Fibroblast of mammary gland (primary cell): ENCODE results near the gene ARHGEF6.

Experiments
- DNase-seq: peaks from one replicate; pipeline ENCODE4 v3.0.0-alpha.2; 2010; ENCODE audit warnings: low read depth
- H3K4me3 ChIP-seq: 2 replicates; pipeline ENCODE4 v1.5.1; 2011; ENCODE audit warnings: low read depth, mild to moderate bottlenecking, low read length, moderate library complexity; ENCODE audit not compliant: control insufficient read depth
- TF ChIP-seq, protein P1 (sequence below): conservative IDR thresholded peaks from 2 replicates; pipeline ENCODE4 v1.5.1; 2011; ENCODE audit warnings: low read depth, low read length, inconsistent platforms; ENCODE audit not compliant: control insufficient read depth, insufficient read depth

Gene ARHGEF6

DNA sequence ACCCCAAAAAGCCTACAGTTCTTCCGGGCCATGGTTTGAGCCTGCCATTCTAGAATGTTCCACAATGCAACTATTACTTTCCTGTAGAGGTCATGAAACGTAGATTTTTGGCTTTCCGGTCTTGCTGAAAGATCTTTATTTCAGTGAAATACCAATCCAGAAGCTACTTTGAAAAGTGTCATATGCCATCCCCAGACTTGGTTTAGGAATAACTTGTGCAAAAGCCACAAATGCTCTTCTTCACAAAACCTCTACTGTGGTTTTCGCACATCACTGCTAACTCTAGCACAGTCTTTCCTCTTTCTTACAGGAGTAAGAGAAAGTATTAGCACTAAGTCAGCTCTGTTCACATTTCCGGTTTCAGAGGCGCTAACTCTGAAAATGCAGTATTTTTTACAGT lies 145.5 kb downstream of the ARHGEF6 start:
- no peak for DNase-seq
- H3K4me3 ChIP-seq = no peak overlapping the region
- TF ChIP-seq, protein P1, sequence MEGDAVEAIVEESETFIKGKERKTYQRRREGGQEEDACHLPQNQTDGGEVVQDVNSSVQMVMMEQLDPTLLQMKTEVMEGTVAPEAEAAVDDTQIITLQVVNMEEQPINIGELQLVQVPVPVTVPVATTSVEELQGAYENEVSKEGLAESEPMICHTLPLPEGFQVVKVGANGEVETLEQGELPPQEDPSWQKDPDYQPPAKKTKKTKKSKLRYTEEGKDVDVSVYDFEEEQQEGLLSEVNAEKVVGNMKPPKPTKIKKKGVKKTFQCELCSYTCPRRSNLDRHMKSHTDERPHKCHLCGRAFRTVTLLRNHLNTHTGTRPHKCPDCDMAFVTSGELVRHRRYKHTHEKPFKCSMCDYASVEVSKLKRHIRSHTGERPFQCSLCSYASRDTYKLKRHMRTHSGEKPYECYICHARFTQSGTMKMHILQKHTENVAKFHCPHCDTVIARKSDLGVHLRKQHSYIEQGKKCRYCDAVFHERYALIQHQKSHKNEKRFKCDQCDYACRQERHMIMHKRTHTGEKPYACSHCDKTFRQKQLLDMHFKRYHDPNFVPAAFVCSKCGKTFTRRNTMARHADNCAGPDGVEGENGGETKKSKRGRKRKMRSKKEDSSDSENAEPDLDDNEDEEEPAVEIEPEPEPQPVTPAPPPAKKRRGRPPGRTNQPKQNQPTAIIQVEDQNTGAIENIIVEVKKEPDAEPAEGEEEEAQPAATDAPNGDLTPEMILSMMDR = no peak

DNA sequence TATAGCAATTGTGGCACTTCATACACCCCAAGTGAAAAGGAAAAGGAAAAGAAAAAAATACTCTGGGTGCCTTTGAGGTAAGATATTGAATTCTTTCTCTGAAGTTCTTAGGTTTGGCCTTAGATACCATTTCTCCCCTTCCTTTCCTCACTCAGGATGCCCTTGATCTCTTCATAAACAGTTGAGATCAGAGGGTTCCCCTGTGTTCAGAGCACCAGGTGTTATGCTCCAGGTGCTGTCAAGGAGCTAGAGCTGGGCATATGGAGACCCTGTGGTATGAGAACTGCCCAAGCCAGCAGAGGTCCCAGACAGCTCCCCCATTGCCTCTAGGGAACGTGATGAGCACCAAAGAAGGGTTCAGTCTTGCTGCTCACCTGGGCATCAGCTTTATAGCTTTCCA lies 149.9 kb downstream of the ARHGEF6 start:
- DNase-seq = no peak
- TF ChIP-seq, protein P1 = no peak
- no peak overlapping the region for H3K4me3 ChIP-seq

DNA sequence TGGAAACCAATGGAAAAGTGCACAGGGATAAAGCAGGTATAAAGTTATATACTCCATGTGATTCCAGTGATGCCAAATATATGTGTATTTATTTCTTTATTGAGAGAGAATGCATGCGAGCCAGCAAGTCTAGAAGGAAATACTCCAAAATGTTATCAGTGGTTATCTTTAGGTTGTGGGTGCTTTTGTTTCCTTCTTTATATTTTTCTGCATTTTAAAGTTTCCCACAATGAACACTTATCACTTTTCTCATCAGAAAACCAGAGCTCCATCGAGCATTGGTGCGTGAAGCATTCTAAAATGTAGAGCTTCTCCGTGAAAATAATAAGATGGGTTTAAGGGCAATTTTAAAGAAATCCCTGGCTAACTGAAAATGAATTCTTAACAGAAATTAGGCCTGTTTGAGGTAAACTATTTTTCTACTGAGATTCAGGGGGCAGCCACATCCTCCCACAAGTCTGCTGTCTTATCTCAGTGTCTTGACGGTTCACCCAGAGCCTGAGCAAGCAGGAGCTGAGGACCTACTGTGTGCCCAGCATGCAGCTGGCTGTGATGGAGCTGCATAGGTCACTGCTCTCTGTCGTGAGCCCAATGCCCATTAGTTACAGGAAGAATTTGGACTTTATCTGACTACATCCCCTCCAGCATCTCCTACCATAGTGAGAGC lies 151.5 kb downstream of the ARHGEF6 start:
- H3K4me3 ChIP-seq = no peak overlapping the region
- TF ChIP-seq, protein P1 = no peak
- DNase-seq = no peak

DNA sequence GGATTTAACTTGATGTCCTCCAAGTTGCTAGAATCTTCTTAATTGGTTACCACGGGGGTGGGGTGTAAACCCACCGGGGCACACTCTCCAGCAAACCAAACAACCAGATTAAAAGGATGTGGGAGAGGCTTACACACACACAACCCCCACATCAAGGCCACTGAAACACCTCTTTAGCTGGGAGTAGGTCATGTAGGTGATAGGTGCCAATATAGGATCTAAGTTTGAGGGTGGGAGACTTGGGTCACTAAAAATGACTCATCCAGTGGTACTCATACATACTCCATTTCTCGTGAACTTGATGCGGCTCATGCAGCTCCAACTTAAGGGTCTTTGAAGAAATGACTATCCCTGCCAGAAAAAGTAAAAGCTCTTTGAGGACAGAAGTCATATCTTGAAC lies 153.3 kb downstream of the ARHGEF6 start:
- DNase-seq = no peak
- TF ChIP-seq, protein P1 = no peak
- no peak overlapping the region for H3K4me3 ChIP-seq

DNA sequence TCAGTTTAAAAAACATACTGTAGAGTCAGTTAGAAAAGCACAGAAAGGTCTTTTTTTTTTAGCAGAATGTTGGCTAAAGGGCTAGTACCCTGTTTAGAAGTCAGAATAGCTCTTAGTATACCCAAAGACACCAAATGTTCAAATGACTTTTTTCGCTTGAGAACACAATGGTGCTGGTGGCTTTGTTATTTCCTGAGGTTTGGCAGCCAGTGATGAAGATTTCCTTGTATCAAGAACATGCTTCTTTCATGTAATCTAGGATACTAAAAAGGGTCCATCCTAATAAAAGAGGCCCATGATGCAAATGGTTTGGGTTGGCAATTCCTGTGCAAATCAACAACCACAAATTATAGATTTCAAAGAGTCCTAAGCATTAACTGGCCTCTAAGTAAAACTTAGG lies 153.8 kb downstream of the ARHGEF6 start:
- TF ChIP-seq, protein P1 = no peak
- DNase-seq = no peak
- no peak overlapping the region for H3K4me3 ChIP-seq

DNA sequence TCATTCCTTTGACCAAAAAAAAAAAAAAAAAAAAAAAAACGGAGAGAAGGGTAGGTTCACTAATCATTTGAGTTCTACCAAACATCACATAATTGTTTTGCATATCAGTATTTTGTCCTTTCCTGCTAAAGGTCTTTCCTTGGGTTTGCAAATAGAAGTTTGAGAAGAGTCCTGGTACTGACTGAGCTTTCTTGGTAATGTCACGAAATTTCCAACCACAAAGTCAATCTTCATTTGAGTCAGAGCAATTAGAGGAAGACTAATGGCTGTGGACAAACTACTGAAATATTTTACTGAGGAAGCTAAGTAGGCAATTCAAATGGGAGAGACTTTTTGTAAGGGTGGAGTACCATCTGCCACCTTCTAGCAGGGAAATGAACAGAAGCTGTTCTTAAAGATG lies 154.5 kb downstream of the ARHGEF6 start:
- no peak for DNase-seq

More for the DNA sequence above, 154.5 kb downstream of the ARHGEF6 start:
- no peak overlapping the region for H3K4me3 ChIP-seq
- TF ChIP-seq, protein P1 = no peak
